K562 (cell line): ENCODE results near the gene CFAP251. TPM values are rescaled to one million over a fixed set of nuclear protein-coding genes. Genes with fewer than 3 reads are reported as not detected.
"Not testable (repeated sequence)": the region's sequence is repeated elsewhere in the genome, so short reads cannot be mapped to it uniquely, and the experiment has no call there.

Experiments
- ATAC-seq: fragments of 200-7000 bp; cut with Tn5 transposase; 3 replicates; pipeline ENCODE4 v1.9.1; 2020; ENCODE audit warnings: moderate library complexity
- BruUV-seq: library from RNA; stranded (reverse); fragments of 400-500 nt; replicated peaks from 2 replicates; lab custom pipeline; 2021; lab: Mats Ljungman, UMichigan
- CTCF ChIA-PET: fragments of 300-600 bp; formaldehyde crosslinking; extraction: SDS; loops from one replicate; lab custom pipeline; 2021; ENCODE audit warnings: low intra/inter-chr PET ratio; lab: Yijun Ruan, JAX
- POLR2A ChIA-PET: fragments of 300-600, 350-650 bp; sonication (Branson Sonifier 250); formaldehyde crosslinking; extraction: SDS; loops from one replicate; lab custom pipeline; 2021; ENCODE audit warnings: antibody characterized with exemption, inconsistent platforms; lab: Yijun Ruan, JAX
- DNase-seq, 4 experiments: peaks; one replicate each; pipeline versions ENCODE4 v3.0.0 to v3.0.0-alpha.2; 2011 to 2018; ENCODE audit warnings: low spot score in 3 of 4, mixed read lengths in 3 of 4; ENCODE audit errors: extremely low read depth in 1 of 4
- FAIRE-seq: peaks from 2 replicates; lab custom pipeline; 2011; peaks lifted over from hg19 to GRCh38; lab: Jason Lieb, UNC
- H2AFZ ChIP-seq: 2 replicates; pipeline ENCODE4 v1.6.0; 2011; ENCODE audit warnings: low read depth, low read length, control low read depth, inconsistent platforms
- H3K27ac ChIP-seq: fragments of 200-600 bp; 3 replicates; pipeline ENCODE4 v1.8.0; 2011; ENCODE audit warnings: low read depth, mild to moderate bottlenecking, control low read depth, inconsistent platforms, low read length, moderate library complexity, mixed read lengths; ENCODE audit errors: extremely low read depth
- H3K27me3 ChIP-seq, 2 experiments: fragments of 300-600 bp in 1 of 2; 2 replicates in 1 of 2; 3 replicates in 1 of 2; pipeline versions ENCODE4 v1.6.0 to v1.8.0; 2011; ENCODE audit warnings: inconsistent platforms in 2 of 2, low read length in 2 of 2, mild to moderate bottlenecking in 1 of 2, mixed read lengths in 1 of 2, moderate library complexity in 1 of 2; ENCODE audit not compliant: control insufficient read depth in 2 of 2, insufficient read depth in 2 of 2
- H3K36me3 ChIP-seq: fragments of 300-600 bp; 3 replicates; pipeline ENCODE4 v1.8.0; 2011; ENCODE audit warnings: mild to moderate bottlenecking, low read length, inconsistent platforms; ENCODE audit not compliant: control insufficient read depth, insufficient read depth
- H3K4me1 ChIP-seq, 2 experiments: fragments of 200-600 bp in 1 of 2; replicated peaks in 1 of 2; 2 replicates in 1 of 2; 3 replicates in 1 of 2; pipeline versions ENCODE4 v1.5.1 to v1.8.0; 2011; ENCODE audit warnings: inconsistent platforms in 2 of 2, low read length in 2 of 2, mild to moderate bottlenecking in 1 of 2, mixed read lengths in 1 of 2, moderate library complexity in 1 of 2; ENCODE audit not compliant: control insufficient read depth in 2 of 2, insufficient read depth in 2 of 2
- H3K4me2 ChIP-seq: 2 replicates; pipeline ENCODE4 v1.6.1; 2011; ENCODE audit warnings: low read length, control low read depth, inconsistent platforms, mixed read lengths; ENCODE audit not compliant: insufficient read depth
- H3K4me3 ChIP-seq: fragments of 200-600 bp; sonication (generic), shearing (Covaris generic); 2 replicates; pipeline ENCODE4 v1.5.1; 2016; ENCODE audit warnings: control low read depth, inconsistent platforms
- H3K79me2 ChIP-seq: fragments of 200-600 bp; 3 replicates; pipeline ENCODE4 v1.8.0; 2011; ENCODE audit warnings: low read length, inconsistent platforms; ENCODE audit not compliant: control insufficient read depth, insufficient read depth
- H3K9ac ChIP-seq, 2 experiments: 2 replicates each; pipeline versions ENCODE4 v1.6.0 to v1.6.1; 2011; ENCODE audit warnings: low read depth in 2 of 2, low read length in 2 of 2, control low read depth in 1 of 2, inconsistent platforms in 1 of 2, mild to moderate bottlenecking in 1 of 2, mixed read lengths in 1 of 2; ENCODE audit not compliant: insufficient read depth in 1 of 2
- H3K9me1 ChIP-seq: one replicate; pipeline ENCODE4 v1.6.0; 2011; ENCODE audit warnings: inconsistent platforms, mild to moderate bottlenecking, low read length, moderate library complexity; ENCODE audit not compliant: control insufficient read depth, insufficient read depth
- H3K9me3 ChIP-seq: replicated peaks from 2 replicates; pipeline ENCODE4 v1.5.1; 2011; ENCODE audit warnings: low read depth, low read length, inconsistent platforms; ENCODE audit not compliant: control insufficient read depth, insufficient read depth
- H4K20me1 ChIP-seq: replicated peaks from 2 replicates; pipeline ENCODE4 v1.6.1; 2011; ENCODE audit warnings: low read length, inconsistent platforms, mixed read lengths; ENCODE audit not compliant: control insufficient read depth, insufficient read depth
- BCOR ChIP-seq: fragments of 450-650 bp; IDR thresholded peaks from 2 replicates; pipeline ENCODE4 v1.6.1; 2016
- CBFB ChIP-seq: sonication (generic); formaldehyde crosslinking; IDR thresholded peaks from 2 replicates; pipeline ENCODE4 v1.4.0; 2020; ENCODE audit warnings: mild to moderate bottlenecking, missing genetic modification reagents
- SMARCC2 ChIP-seq: fragments of 450-650 bp; IDR thresholded peaks from 2 replicates; pipeline ENCODE4 v1.6.1; 2017; ENCODE audit warnings: antibody characterized with exemption, moderate library complexity, mild to moderate bottlenecking, low read depth
- WGBS: fragments of 100-300 bp; shearing (Covaris generic); methylation state at CpG from one replicate; pipeline ENCODE4 v1.1.6; 2016; ENCODE audit warnings: low coverage, mixed read lengths; ENCODE audit not compliant: insufficient coverage; ENCODE audit errors: missing lambda C conversion rate; 5-methylcytosine and 5-hydroxymethylcytosine counted together
- in situ Hi-C: fragments of 300-500 bp; cut with MboI; formaldehyde crosslinking; loops from 4 replicates; pipeline ENCODE4 v1.15.0; 2018; ENCODE audit warnings: inconsistent platforms, mixed read lengths
- intact Hi-C: fragments of 100-400 bp; cut with micrococcal nuclease; formaldehyde crosslinking; loops from 2 replicates; pipeline ENCODE4 v1.14.2; 2022
- polyA plus RNA-seq, 8 experiments: library from polyadenylated mRNA; depleted of rRNA in 4 of 8; stranded (reverse) in 5 of 8; unstranded in 3 of 8; fragments of >200 nt; fragmentation: Nextera tagmentation in 2 of 8; fragmentation: Illumina TruSeq in 1 of 8; extraction: Ambion mirVana in 2 of 8; extraction: Trizol in 1 of 8; gene quantifications; 2 replicates each; pipeline versions ENCODE4 v1.2.1 to v1.2.3, GENCODE V29; 2011 to 2014; ENCODE audit warnings: inconsistent platforms in 1 of 8, missing spikeins in 1 of 8
- total RNA-seq, 7 experiments: library from RNA; depleted of rRNA in 6 of 7; stranded (reverse); fragments of >200 nt in 6 of 7; fragmentation: Illumina TruSeq in 2 of 7; extraction: Trizol in 2 of 7; gene quantifications; 2 replicates each; pipeline versions ENCODE4 v1.2.1 to v1.2.3, GENCODE V29; 2011 to 2021; ENCODE audit warnings: low replicate concordance in 1 of 7

Gene CFAP251
- total and polyA plus RNA-seq, 9 of the 15 experiments (the other 6 are each of a cell fraction or from before 2014, with no cell fraction given), result 16.6 to 31.0 (median 19.1) TPM

GRCh38 chr12:121889274-121889624 lies 29.1 kb upstream of the CFAP251 start (continued):
- TF ChIP-seq SMARCC2, result peak; percentile 11; the same call in 1 of the 2 replicates

- ChIA-PET CTCF (interaction anchor here (0.6 to 3.7 kb wide), 4 partner anchors 67 to 113 kb away, joined by 3 to 50 read pairs (median 5); partner anchors contain the start of gene RHOF), POLR2A (interaction anchor here (2.4 kb wide), 1 partner anchor 95 kb away, joined by 16 read pairs; no protein-coding TSS in a partner anchor)
- H3K4me3 ChIP-seq, result peak overlapping the region; percentile 74
- not testable (repeated sequence) for H2AFZ ChIP-seq, H3K27me3 ChIP-seq, ATAC-seq, H3K9me3 ChIP-seq, FAIRE-seq, H4K20me1 ChIP-seq, BruUV-seq, H3K9me1 ChIP-seq, DNase-seq
- H3K27ac ChIP-seq, result peak overlapping the region; percentile 92
- H3K36me3 ChIP-seq, result peaks cover 23% of the 10 kb centered on the region
- H3K9ac ChIP-seq, result peak overlapping the region; percentile 88 to 93
- peaks cover 31 to 34% of the 10 kb centered on the region in 2 experiments for H3K4me1 ChIP-seq
- 21% methylated on average over 6 of the region's 6 CpGs for WGBS
- H3K4me2 ChIP-seq, result peak overlapping the region; percentile 83
- H3K79me2 ChIP-seq, result peaks cover 52% of the 10 kb centered on the region
- intact Hi-C loops (loop anchor here (2.0 to 5.0 kb wide), 2 partner anchors 77 to 192 kb away; no protein-coding TSS in a partner anchor), in situ Hi-C loops (loop anchor here (5.0 kb wide), 2 partner anchors 92 to 187 kb away; no protein-coding TSS in a partner anchor)
- 0 out of 2 replicates have a peak, but pooled peaks have one; percentile 8 for TF ChIP-seq BCOR
- TF ChIP-seq CBFB (CRISPR knock-in tag), result 0 out of 2 replicates have a peak, but pooled peaks have one; percentile 35
Observed at GRCh38 chr12:121889661-121890060, 28.7 kb upstream of the CFAP251 start.
